GM12892 (cell line): ENCODE data around the gene ACKR4.

Source experiments
- POLR2AphosphoS5 ChIP-seq: IDR thresholded peaks from 2 replicates; pipeline ENCODE4 v1.6.1; 2011; ENCODE audit warnings: low read depth, low read length, control low read depth
- TAF1 ChIP-seq: IDR thresholded peaks from 2 replicates; pipeline ENCODE4 v1.6.1; 2011; ENCODE audit warnings: low read depth, mild to moderate bottlenecking, control low read depth, low read length, borderline replicate concordance

GRCh38 chr3:132554437-132554836 is 42.6 kb upstream of the ACKR4 start:
- TF ChIP-seq POLR2AphosphoS5 (no peak), TAF1 (no peak)
